K562 (cell line): Measurements from ENCODE around the gene TANC1. TPM values are rescaled to one million over a fixed set of nuclear protein-coding genes. Genes with fewer than 3 reads are reported as not detected.
A peak's percentile ranks its signal among the peaks of the same experiment; 100 is the strongest.

Experiments used
- CCNT2 ChIP-seq: IDR thresholded peaks from 2 replicates; pipeline ENCODE4 v1.6.1; 2011; ENCODE audit warnings: borderline replicate concordance, low read depth, mild to moderate bottlenecking, moderate library complexity, mixed read lengths, low read length; ENCODE audit not compliant: insufficient read length; ENCODE audit errors: extremely low read depth
- CSDE1 ChIP-seq, 2 experiments: fragments of 450-650 bp; IDR thresholded peaks; 2 replicates each; pipeline ENCODE4 v1.6.1; 2016; ENCODE audit warnings: mild to moderate bottlenecking in 1 of 2
- EHMT2 ChIP-seq: fragments of 450-650 bp; IDR thresholded peaks from 2 replicates; pipeline ENCODE4 v1.6.1; 2018; ENCODE audit warnings: antibody characterized with exemption
- ETV6 ChIP-seq, 3 experiments: fragments of 150-350 bp in 1 of 3; sonication (generic) in 1 of 3; formaldehyde crosslinking in 1 of 3; IDR thresholded peaks; 2 replicates each; pipeline versions ENCODE4 v1.6.1 to v1.8.0; 2014 to 2022; ENCODE audit warnings: borderline replicate concordance in 2 of 3, low read depth in 2 of 3, antibody characterized with exemption in 1 of 3, low read length in 1 of 3, mild to moderate bottlenecking in 1 of 3, missing genetic modification reagents in 1 of 3
- FOXA1 ChIP-seq: fragments of 450-650 bp; IDR thresholded peaks from 2 replicates; pipeline ENCODE4 v1.6.1; 2016; ENCODE audit warnings: mild to moderate bottlenecking, borderline replicate concordance
- GATAD2A ChIP-seq: fragments of 450-650 bp; IDR thresholded peaks from 2 replicates; pipeline ENCODE4 v1.6.1; 2017
- HINFP ChIP-seq: fragments of 450-650 bp; conservative IDR thresholded peaks from 2 replicates; pipeline ENCODE4 v1.6.1; 2016; ENCODE audit warnings: missing genetic modification characterization, low read depth, mild to moderate bottlenecking, control low read depth, missing compliant biosample characterization
- KDM4B ChIP-seq, 2 experiments: fragments of 450-650 bp in 1 of 2; sonication (generic) in 1 of 2; IDR thresholded peaks; 2 replicates each; pipeline ENCODE4 v1.6.1; 2016 to 2017; ENCODE audit warnings: borderline replicate concordance in 2 of 2, antibody characterized with exemption in 1 of 2, low read depth in 1 of 2, mild to moderate bottlenecking in 1 of 2
- MAFG ChIP-seq: fragments of 450-650 bp; conservative IDR thresholded peaks from 2 replicates; pipeline ENCODE4 v1.6.1; 2016; ENCODE audit warnings: missing genetic modification characterization, missing compliant biosample characterization
- MBD1 ChIP-seq: fragments of 250-450 bp; sonication (Bioruptor Pico); IDR thresholded peaks from 2 replicates; pipeline ENCODE4 v1.8.0; 2022; ENCODE audit warnings: inconsistent platforms
- NFIC ChIP-seq: fragments of 450-650 bp; IDR thresholded peaks from 2 replicates; pipeline ENCODE4 v1.6.1; 2017; ENCODE audit warnings: mild to moderate bottlenecking, inconsistent platforms
- RBM25 ChIP-seq: fragments of 200-400 bp; formaldehyde crosslinking; IDR thresholded peaks from 2 replicates; pipeline ENCODE4 v1.6.1; 2018; ENCODE audit warnings: low read length, low read depth, moderate library complexity; ENCODE audit not compliant: severe bottlenecking
- SREBF2 ChIP-seq: sonication (generic); formaldehyde crosslinking; IDR thresholded peaks from 2 replicates; pipeline ENCODE4 v1.4.0; 2020; ENCODE audit warnings: mild to moderate bottlenecking, missing genetic modification reagents
- TAF9B ChIP-seq: fragments of 450-650 bp; IDR thresholded peaks from 2 replicates; pipeline ENCODE4 v1.6.1; 2018; ENCODE audit warnings: mild to moderate bottlenecking; ENCODE audit not compliant: partially characterized antibody
- polyA plus RNA-seq, 8 experiments: library from polyadenylated mRNA; depleted of rRNA in 4 of 8; stranded (reverse) in 5 of 8; unstranded in 3 of 8; fragments of >200 nt; fragmentation: Nextera tagmentation in 2 of 8; fragmentation: Illumina TruSeq in 1 of 8; extraction: Ambion mirVana in 2 of 8; extraction: Trizol in 1 of 8; gene quantifications; 2 replicates each; pipeline versions ENCODE4 v1.2.1 to v1.2.3, GENCODE V29; 2011 to 2014; ENCODE audit warnings: inconsistent platforms in 1 of 8, missing spikeins in 1 of 8
- total RNA-seq, 7 experiments: library from RNA; depleted of rRNA in 6 of 7; stranded (reverse); fragments of >200 nt in 6 of 7; fragmentation: Illumina TruSeq in 2 of 7; extraction: Trizol in 2 of 7; gene quantifications; 2 replicates each; pipeline versions ENCODE4 v1.2.1 to v1.2.3, GENCODE V29; 2011 to 2021; ENCODE audit warnings: low replicate concordance in 1 of 7
- TF ChIP-seq, protein P1 (sequence below), 2 experiments: fragments of 450-650 bp; IDR thresholded peaks; 2 replicates each; pipeline ENCODE4 v1.6.1; 2018; ENCODE audit warnings: mild to moderate bottlenecking in 2 of 2, low read depth in 1 of 2; ENCODE audit not compliant: partially characterized antibody in 2 of 2
- TF ChIP-seq, protein P2 (sequence below): fragments of 450-650 bp; IDR thresholded peaks from 2 replicates; pipeline ENCODE4 v1.6.1; 2016; ENCODE audit warnings: missing biosample characterization, missing genetic modification characterization

Gene TANC1
- total and polyA plus RNA-seq, 9 of the 15 experiments (the other 6 are each of a cell fraction or from before 2014, with no cell fraction given): under 0.01 to 0.20 (median 0.07) TPM; not detected in 1

DNA sequence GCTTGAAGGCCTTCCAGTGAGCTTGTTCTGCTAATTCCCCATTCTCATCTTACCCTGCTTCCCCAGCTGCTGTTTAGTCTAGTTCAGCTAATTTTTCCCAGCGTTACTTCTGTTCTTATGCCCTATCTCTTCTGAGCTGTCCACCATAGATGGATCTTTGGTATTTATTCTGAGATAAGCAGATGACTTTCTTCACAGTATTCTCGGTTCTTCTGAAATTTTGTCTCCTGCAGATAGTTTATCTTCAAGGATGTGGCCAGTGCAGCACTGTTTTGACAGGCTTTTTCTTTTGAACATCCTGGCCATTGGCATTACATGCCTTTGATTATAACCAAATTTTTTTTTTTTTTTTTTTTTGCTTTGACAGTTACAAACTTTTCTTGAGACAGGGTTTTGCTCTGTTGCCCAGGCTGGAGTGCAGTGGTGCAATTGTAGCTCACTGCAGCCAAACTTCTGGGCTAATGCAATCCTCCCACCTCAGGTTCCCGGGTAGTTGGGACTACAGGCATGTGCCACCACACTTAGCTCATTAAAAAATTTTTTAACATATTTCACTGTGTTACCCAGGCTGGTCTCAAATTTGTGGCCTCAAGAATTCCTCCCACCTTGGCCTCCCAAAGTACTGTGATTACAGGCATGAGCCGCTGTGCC, 183.8 kb downstream of the TANC1 start (continued):
- TF ChIP-seq SREBF2 (CRISPR knock-in tag): no peak
- TF ChIP-seq CSDE1 (IDR thresholded peaks at IDR 0.05): no peak
- TF ChIP-seq KDM4B (IDR thresholded peaks at IDR 0.05; ENCODE audit: borderline replicate concordance in 2 of 2, low read depth in 1 of 2): no peak
- TF ChIP-seq FOXA1: no peak
- peak; percentile 37; the same call in 1 of the 2 replicates for TF ChIP-seq MAFG
- no peak for TF ChIP-seq EHMT2
- TF ChIP-seq CCNT2: no peak
- TF ChIP-seq MBD1 (CRISPR knock-in tag): no peak
- TF ChIP-seq RBM25: no peak
- TF ChIP-seq NFIC: peak; percentile 40; the same call in 1 of the 2 replicates
- TF ChIP-seq, protein P1, sequence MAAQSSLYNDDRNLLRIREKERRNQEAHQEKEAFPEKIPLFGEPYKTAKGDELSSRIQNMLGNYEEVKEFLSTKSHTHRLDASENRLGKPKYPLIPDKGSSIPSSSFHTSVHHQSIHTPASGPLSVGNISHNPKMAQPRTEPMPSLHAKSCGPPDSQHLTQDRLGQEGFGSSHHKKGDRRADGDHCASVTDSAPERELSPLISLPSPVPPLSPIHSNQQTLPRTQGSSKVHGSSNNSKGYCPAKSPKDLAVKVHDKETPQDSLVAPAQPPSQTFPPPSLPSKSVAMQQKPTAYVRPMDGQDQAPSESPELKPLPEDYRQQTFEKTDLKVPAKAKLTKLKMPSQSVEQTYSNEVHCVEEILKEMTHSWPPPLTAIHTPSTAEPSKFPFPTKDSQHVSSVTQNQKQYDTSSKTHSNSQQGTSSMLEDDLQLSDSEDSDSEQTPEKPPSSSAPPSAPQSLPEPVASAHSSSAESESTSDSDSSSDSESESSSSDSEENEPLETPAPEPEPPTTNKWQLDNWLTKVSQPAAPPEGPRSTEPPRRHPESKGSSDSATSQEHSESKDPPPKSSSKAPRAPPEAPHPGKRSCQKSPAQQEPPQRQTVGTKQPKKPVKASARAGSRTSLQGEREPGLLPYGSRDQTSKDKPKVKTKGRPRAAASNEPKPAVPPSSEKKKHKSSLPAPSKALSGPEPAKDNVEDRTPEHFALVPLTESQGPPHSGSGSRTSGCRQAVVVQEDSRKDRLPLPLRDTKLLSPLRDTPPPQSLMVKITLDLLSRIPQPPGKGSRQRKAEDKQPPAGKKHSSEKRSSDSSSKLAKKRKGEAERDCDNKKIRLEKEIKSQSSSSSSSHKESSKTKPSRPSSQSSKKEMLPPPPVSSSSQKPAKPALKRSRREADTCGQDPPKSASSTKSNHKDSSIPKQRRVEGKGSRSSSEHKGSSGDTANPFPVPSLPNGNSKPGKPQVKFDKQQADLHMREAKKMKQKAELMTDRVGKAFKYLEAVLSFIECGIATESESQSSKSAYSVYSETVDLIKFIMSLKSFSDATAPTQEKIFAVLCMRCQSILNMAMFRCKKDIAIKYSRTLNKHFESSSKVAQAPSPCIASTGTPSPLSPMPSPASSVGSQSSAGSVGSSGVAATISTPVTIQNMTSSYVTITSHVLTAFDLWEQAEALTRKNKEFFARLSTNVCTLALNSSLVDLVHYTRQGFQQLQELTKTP (IDR thresholded peaks at IDR 0.05; ENCODE audit: low read depth in 1 of 2, partially characterized antibody in 2 of 2): no peak
- TF ChIP-seq GATAD2A: no peak
- no peak for TF ChIP-seq ETV6 (IDR thresholded peaks at IDR 0.05; ENCODE audit: borderline replicate concordance in 1 of 2, low read depth in 2 of 2, low read length in 1 of 2)
- TF ChIP-seq ETV6 (CRISPR knock-in tag; IDR thresholded peaks at IDR 0.05; ENCODE audit: borderline replicate concordance): no peak
- TF ChIP-seq, protein P2, sequence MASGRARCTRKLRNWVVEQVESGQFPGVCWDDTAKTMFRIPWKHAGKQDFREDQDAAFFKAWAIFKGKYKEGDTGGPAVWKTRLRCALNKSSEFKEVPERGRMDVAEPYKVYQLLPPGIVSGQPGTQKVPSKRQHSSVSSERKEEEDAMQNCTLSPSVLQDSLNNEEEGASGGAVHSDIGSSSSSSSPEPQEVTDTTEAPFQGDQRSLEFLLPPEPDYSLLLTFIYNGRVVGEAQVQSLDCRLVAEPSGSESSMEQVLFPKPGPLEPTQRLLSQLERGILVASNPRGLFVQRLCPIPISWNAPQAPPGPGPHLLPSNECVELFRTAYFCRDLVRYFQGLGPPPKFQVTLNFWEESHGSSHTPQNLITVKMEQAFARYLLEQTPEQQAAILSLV (tag): no peak
- TF ChIP-seq TAF9B: no peak
- no peak for TF ChIP-seq HINFP
